Measurements from ENCODE around the gene CCND2.

Gene CCND2

DNA sequence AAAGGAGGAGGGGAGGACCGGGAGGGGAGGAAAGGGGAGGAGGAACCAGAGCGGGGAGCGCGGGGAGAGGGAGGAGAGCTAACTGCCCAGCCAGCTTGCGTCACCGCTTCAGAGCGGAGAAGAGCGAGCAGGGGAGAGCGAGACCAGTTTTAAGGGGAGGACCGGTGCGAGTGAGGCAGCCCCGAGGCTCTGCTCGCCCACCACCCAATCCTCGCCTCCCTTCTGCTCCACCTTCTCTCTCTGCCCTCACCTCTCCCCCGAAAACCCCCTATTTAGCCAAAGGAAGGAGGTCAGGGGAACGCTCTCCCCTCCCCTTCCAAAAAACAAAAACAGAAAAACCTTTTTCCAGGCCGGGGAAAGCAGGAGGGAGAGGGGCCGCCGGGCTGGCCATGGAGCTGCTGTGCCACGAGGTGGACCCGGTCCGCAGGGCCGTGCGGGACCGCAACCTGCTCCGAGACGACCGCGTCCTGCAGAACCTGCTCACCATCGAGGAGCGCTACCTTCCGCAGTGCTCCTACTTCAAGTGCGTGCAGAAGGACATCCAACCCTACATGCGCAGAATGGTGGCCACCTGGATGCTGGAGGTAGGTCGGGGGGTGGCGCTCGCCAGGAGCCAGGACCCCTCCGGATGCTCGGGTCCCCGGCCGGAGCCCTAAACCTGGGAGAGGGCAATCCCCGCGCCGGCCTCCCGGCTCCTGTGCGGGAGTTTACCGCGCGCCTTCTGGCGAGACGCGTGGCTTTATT is at the start of gene CCND2:
Gene CCND2 (plus strand): TSS at position 111 of the 744 bp plus-strand sequence. CDS start 279 bp downstream, at position 390.
- Histone ChIP-seq H3K27me3 (peaks cover 96% of the 10 kb centered on the region), H3K36me3 (no peaks in the 10 kb centered on the region), H3K9me3 (no peaks in the 10 kb centered on the region), H3K4me3 (peak within 1 kb of the TSS; percentile 55), H3K4me2 (peak within 1 kb of the TSS; percentile 69), H3K27ac (no peak within 1 kb of the TSS), H4K20me1 (peaks cover 70% of the 10 kb centered on the region), H3K4me1 (peaks cover 44% of the 10 kb centered on the region), H3K9ac (no peak within 1 kb of the TSS)
- TF ChIP-seq Cebpa-rat (IDR thresholded peaks at IDR 0.05), result no peak

DNA sequence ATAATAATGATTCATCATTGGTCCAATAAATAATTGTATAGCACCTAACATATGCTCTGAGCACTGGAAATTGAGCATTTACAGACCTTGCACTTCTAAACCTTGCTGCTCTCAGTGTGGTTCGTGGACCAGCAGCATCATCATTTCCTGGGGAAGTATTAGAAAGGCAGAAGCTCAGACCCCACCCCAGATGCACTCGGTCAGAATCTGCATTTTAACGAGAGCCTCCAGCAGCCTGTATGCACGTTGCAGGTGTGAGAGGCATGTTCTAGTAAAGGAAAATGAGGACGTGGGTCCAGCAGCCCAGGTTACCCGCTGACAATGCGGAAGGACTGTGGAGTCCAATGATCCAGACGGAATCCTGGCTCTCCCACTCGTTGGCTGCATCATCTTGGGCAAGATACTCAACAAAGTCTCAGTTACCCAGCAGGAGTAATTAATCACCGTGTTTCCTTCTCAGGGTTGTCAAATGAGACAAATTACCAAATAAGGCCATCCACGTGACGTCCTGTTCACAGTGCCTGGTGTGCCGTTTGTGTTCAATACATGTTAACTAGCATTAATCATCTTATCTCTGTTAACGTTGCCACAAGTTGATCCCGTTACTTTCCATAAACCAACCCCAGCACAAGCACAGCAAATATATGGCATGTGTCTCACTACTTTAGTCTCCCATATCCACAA is 49.2 kb upstream of the CCND2 start:
- TF ChIP-seq Cebpa-rat (IDR thresholded peaks at IDR 0.05), result no peak
- H4K20me1 ChIP-seq, result no peaks in the 10 kb centered on the region
- H3K9ac ChIP-seq, result no peak overlapping the region
- H3K27ac ChIP-seq, result no peak overlapping the region
- no peaks in the 10 kb centered on the region for H3K27me3 ChIP-seq
- H3K9me3 ChIP-seq, result peaks cover 16% of the 10 kb centered on the region; the same call in 1 of the 2 replicates
- H3K4me3 ChIP-seq, result no peak overlapping the region
- H3K4me2 ChIP-seq, result peak overlapping the region; percentile 26
- H3K4me1 ChIP-seq, result peaks cover 18% of the 10 kb centered on the region
- no peaks in the 10 kb centered on the region for H3K36me3 ChIP-seq

DNA sequence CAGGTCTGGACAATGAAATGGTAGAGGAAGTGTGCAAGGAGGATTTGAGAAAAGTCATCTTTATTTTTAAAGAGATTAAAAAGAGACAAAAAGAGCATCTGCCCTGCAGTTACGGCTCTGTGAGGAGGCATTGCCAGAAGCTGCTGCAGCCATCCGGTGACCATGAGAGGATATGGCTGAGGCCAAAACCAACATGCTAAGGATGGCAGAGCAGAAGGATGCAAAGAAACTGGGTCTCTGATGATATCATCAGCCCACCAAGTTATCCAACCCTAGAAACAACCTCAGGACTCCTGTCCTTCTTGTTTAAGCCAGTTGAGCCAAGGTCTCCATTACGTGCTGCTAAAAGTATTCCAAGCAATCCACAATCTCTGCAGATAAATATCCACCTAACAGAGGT is 48.0 kb upstream of the CCND2 start:
- H3K9me3 ChIP-seq, result peaks cover 16% of the 10 kb centered on the region; the same call in 1 of the 2 replicates
- H3K36me3 ChIP-seq, result no peaks in the 10 kb centered on the region
- H3K4me2 ChIP-seq, result no peak overlapping the region
- no peak overlapping the region for H3K4me3 ChIP-seq
- peaks cover 18% of the 10 kb centered on the region for H3K4me1 ChIP-seq
- H3K9ac ChIP-seq, result no peak overlapping the region
- no peak overlapping the region for H3K27ac ChIP-seq
- H4K20me1 ChIP-seq, result no peaks in the 10 kb centered on the region
- no peaks in the 10 kb centered on the region for H3K27me3 ChIP-seq
- TF ChIP-seq Cebpa-rat (IDR thresholded peaks at IDR 0.05), result no peak

DNA sequence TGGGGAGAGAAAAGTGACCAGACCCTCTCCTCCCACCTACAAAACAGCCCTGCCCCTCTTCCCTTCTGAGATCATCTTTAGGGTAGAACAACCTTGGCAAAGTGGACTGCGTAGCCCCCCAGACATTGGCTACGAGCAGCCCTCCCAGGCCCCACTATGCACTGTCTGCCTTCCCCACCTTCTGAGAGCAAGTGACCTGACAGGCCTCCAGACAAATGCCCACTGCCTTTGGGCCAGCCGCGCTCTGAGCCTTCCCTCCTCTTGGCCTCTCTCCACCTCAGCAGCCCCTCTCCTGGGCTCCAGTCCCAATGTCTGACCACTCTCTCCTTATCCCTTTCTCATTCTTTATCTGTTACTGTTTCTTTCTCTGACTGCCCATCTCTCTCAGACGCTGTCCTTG is 46.5 kb upstream of the CCND2 start:
- no peaks in the 10 kb centered on the region for H4K20me1 ChIP-seq
- peak overlapping the region; percentile 45; the same call in 1 of the 2 replicates for H3K4me2 ChIP-seq
- peaks cover 18% of the 10 kb centered on the region for H3K4me1 ChIP-seq
- H3K27ac ChIP-seq, result no peak overlapping the region
- H3K4me3 ChIP-seq, result no peak overlapping the region
- no peaks in the 10 kb centered on the region for H3K36me3 ChIP-seq
- H3K9me3 ChIP-seq, result peaks cover 13% of the 10 kb centered on the region; the same call in 1 of the 2 replicates
- H3K27me3 ChIP-seq, result no peaks in the 10 kb centered on the region
- no peak overlapping the region for H3K9ac ChIP-seq
- TF ChIP-seq Cebpa-rat (IDR thresholded peaks at IDR 0.05), result no peak

DNA sequence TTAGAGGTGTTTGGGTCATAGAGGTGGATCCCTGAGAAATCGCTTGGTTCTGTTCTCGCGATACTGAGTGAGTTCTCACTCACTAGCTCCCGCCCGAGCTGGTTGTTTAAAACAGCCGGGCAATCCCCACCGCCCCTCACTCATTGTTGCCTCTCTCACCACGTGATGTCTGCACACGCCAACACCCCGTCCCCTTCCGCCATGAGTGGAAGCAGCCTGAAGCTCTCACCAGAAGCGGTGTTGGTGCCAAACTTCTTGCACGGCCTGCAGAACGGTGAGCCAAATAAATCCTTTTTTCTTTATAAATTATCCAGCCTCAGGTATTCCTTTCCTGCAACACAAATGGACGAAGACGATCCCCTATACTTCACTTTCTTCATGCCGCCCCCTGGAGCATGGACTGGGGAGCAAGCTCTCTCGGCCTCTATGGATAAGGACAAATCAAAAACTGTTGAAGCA is 45.4 kb upstream of the CCND2 start:
- no peak overlapping the region for H3K9ac ChIP-seq
- H3K4me2 ChIP-seq, result no peak overlapping the region

DNA sequence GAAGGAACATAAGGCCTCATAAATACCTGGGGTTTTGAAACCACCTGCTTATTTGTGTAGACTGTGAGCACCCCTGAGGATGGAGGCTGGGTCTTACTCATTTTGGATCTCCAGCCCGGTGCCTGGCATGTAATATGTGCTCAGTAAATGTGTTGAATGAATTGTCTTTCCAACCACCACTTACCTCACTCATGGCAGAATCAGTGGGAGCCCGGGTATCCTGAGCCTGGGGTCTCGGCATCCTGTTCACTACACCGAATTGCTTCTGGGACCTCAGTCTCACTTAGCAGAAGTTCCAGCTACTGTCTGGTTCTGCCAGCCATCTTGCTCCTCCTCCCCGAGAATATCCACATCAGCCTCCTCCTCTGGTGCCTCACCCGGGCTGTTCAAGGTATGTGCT is 43.0 kb upstream of the CCND2 start:
- Histone ChIP-seq H3K4me2 (no peak overlapping the region), H3K9me3 (no peaks in the 10 kb centered on the region), H3K4me3 (no peak overlapping the region), H3K36me3 (no peaks in the 10 kb centered on the region), H3K27ac (no peak overlapping the region), H4K20me1 (no peaks in the 10 kb centered on the region), H3K27me3 (no peaks in the 10 kb centered on the region), H3K4me1 (peaks cover 10% of the 10 kb centered on the region), H3K9ac (no peak overlapping the region)
- no peak for TF ChIP-seq Cebpa-rat (IDR thresholded peaks at IDR 0.05)

More for the DNA sequence above, 45.4 kb upstream of the CCND2 start:
- Histone ChIP-seq H3K36me3 (no peaks in the 10 kb centered on the region), H3K27me3 (no peaks in the 10 kb centered on the region), H3K9me3 (peaks cover 2% of the 10 kb centered on the region; the same call in 1 of the 2 replicates), H4K20me1 (no peaks in the 10 kb centered on the region), H3K4me1 (peaks cover 18% of the 10 kb centered on the region), H3K4me3 (no peak overlapping the region), H3K27ac (no peak overlapping the region)
- no peak for TF ChIP-seq Cebpa-rat (IDR thresholded peaks at IDR 0.05)

DNA sequence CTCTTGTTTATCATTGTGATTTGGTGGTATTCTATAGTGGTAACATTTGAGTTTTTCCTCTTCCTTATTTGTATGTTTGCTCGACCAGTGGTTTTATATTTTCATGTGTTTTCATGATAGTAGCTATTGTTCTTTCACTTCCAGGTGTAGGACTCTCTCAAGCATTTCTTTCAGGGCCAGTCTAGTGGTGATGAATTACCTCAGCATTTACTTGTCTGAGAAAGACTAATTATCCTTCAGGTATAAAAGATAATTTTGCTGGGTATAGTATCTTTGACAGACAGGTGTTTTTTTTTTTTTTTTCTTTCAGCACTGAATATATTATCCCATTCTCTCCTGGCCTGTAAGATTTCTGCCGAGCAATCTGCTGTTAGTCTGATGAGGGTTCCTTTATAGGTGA is 35.0 kb upstream of the CCND2 start:
- Histone ChIP-seq H3K4me1 (peaks cover 15% of the 10 kb centered on the region), H3K4me2 (no peak overlapping the region), H3K9ac (no peak overlapping the region), H3K27me3 (no peaks in the 10 kb centered on the region), H3K27ac (no peak overlapping the region), H4K20me1 (no peaks in the 10 kb centered on the region), H3K9me3 (peaks cover 25% of the 10 kb centered on the region), H3K36me3 (no peaks in the 10 kb centered on the region), H3K4me3 (no peak overlapping the region)
- no peak for TF ChIP-seq Cebpa-rat (IDR thresholded peaks at IDR 0.05)

DNA sequence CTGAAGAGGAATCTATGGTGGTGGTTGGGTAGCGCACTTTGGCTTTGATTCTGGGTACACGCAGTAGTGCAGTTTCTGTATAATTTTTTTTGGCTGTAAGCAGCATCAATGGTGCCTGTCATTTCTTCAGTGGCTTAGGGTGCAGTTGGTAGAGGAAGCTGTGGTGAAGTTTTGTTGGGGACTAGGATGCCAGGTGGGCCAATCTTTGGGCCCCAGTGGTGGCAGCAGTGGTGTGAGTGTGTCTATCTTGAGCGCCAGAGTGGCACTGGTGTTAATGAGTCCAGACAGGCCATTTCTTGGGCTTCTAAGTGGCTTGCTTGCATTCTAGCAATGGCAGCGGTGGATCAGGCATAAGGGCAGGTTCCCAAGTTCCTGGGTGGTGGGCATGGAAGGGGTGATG is 33.8 kb upstream of the CCND2 start:
- Histone ChIP-seq H3K4me1 (peaks cover 27% of the 10 kb centered on the region), H4K20me1 (no peaks in the 10 kb centered on the region), H3K27ac (no peak overlapping the region), H3K9ac (no peak overlapping the region), H3K27me3 (no peaks in the 10 kb centered on the region), H3K4me2 (no peak overlapping the region), H3K4me3 (no peak overlapping the region), H3K36me3 (no peaks in the 10 kb centered on the region), H3K9me3 (peaks cover 25% of the 10 kb centered on the region)
- TF ChIP-seq Cebpa-rat (IDR thresholded peaks at IDR 0.05), result no peak

DNA sequence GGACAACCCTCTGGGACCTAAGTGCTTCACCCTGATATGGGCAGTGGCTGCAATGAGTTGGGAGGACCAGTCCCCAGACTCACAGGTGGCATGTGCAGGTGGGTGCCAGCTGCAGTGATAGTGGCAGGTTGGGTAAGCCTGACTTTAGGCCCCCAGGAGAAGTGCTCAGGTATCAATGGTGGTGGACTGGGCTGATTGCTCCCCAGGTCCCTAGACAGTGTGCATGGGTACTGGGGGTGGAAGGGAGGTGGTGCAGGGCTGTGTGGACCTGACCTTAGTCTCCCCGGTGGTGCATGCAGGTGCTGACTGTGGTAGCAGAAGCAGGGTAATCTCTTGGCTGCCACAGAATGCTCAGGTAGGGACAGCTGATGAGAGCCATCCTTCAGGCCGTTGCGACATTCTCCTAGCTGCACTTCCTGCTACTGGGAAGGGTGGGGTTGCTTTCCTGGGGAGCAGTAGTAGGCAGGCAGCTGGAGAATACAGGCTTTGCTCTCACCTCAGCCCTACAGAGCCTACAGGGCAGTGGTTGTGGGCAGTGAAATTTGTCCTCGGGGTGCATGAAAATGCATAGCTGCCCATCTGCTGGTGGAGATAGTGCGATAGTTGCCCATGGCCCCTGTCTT is 33.3 kb upstream of the CCND2 start:
- Histone ChIP-seq H3K9ac (no peak overlapping the region), H3K27me3 (no peaks in the 10 kb centered on the region), H3K9me3 (peaks cover 25% of the 10 kb centered on the region), H3K27ac (no peak overlapping the region), H3K4me3 (no peak overlapping the region), H4K20me1 (no peaks in the 10 kb centered on the region), H3K4me1 (peaks cover 32% of the 10 kb centered on the region), H3K36me3 (no peaks in the 10 kb centered on the region), H3K4me2 (no peak overlapping the region)
- no peak for TF ChIP-seq Cebpa-rat (IDR thresholded peaks at IDR 0.05)

DNA sequence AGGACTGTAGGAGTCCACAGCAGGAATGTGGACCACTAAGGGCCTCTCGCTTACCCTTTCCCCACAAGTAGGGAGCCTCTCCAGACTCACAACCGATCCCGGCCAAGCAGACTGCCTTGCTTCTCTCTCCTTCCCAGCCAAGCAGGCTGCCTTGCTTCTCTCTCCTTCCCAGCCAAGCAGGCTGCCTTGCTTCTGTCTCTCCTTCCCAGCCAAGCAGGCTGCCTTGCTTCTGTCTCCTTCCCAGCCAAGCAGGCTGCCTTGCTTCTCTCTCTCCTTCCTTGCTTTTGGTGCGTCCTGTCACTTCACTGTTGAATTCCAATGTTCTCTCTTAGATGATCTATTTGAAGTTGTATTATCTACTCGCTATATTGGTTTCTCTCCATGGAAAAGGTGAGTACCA is 32.6 kb upstream of the CCND2 start:
- Histone ChIP-seq H3K4me1 (peaks cover 39% of the 10 kb centered on the region), H3K27ac (no peak overlapping the region), H3K36me3 (no peaks in the 10 kb centered on the region), H4K20me1 (no peaks in the 10 kb centered on the region), H3K4me2 (no peak overlapping the region), H3K9me3 (peaks cover 25% of the 10 kb centered on the region), H3K9ac (no peak overlapping the region), H3K4me3 (no peak overlapping the region), H3K27me3 (no peaks in the 10 kb centered on the region)
- no peak for TF ChIP-seq Cebpa-rat (IDR thresholded peaks at IDR 0.05)
